SK-N-SH treated with all-trans-retinoic acid at 6 μM for 48 hours (cell line): ENCODE data around the gene RHBDL1.

Experiments
- ATAC-seq: fragments of 200-7000 bp; cut with Tn5 transposase; 3 replicates; pipeline ENCODE4 v1.9.1; 2020; ENCODE audit warnings: mild to moderate bottlenecking, moderate library complexity
- ARNTL ChIP-seq: fragments of 450-650 bp; formaldehyde crosslinking; IDR thresholded peaks from 2 replicates; pipeline ENCODE4 v1.5.0; 2020; ENCODE audit warnings: low read depth, mild to moderate bottlenecking, moderate library complexity, borderline replicate concordance
- BACH2 ChIP-seq: fragments of 250-450 bp; sonication (Bioruptor Pico); IDR thresholded peaks from 2 replicates; pipeline ENCODE4 v1.9.0; 2021; ENCODE audit warnings: mild to moderate bottlenecking, borderline replicate concordance
- CSDC2 ChIP-seq: fragments of 250-450 bp; sonication (Bioruptor Pico); IDR thresholded peaks from 2 replicates; pipeline ENCODE4 v1.5.0; 2020; ENCODE audit warnings: mild to moderate bottlenecking, moderate library complexity
- GLIS3 ChIP-seq: fragments of 250-450 bp; sonication (Bioruptor Pico); IDR thresholded peaks from 2 replicates; pipeline ENCODE4 v1.5.0; 2020; ENCODE audit warnings: mild to moderate bottlenecking, moderate library complexity
- ISL1 ChIP-seq: fragments of 250-450 bp; sonication (Bioruptor Pico); IDR thresholded peaks from 2 replicates; pipeline ENCODE4 v2.1.2; 2022; ENCODE audit warnings: mild to moderate bottlenecking, moderate library complexity
- OSR1 ChIP-seq: fragments of 250-450 bp; sonication (Bioruptor Pico); IDR thresholded peaks from 2 replicates; pipeline ENCODE4 v1.8.0; 2022; ENCODE audit warnings: moderate library complexity, mild to moderate bottlenecking, inconsistent platforms
- PPARA ChIP-seq: fragments of 250-450 bp; sonication (Bioruptor Pico); IDR thresholded peaks from 2 replicates; pipeline ENCODE4 v1.5.0; 2020; ENCODE audit warnings: mild to moderate bottlenecking, borderline replicate concordance
- RARB ChIP-seq: fragments of 250-450 bp; sonication (Bioruptor Pico); IDR thresholded peaks from 2 replicates; pipeline ENCODE4 v1.8.0; 2021; ENCODE audit warnings: mild to moderate bottlenecking, moderate library complexity
- SNAI2 ChIP-seq: fragments of 250-450 bp; sonication (Bioruptor Pico); IDR thresholded peaks from 2 replicates; pipeline ENCODE4 v1.5.0; 2020; ENCODE audit warnings: mild to moderate bottlenecking, moderate library complexity
- TCF4 ChIP-seq: fragments of 250-450 bp; sonication (Bioruptor Pico); IDR thresholded peaks from 2 replicates; pipeline ENCODE4 v1.8.0; 2021; ENCODE audit warnings: mild to moderate bottlenecking, moderate library complexity, borderline replicate concordance
- TOX ChIP-seq: fragments of 250-450 bp; sonication (Bioruptor Pico); IDR thresholded peaks from 2 replicates; pipeline ENCODE4 v1.8.0; 2021; ENCODE audit warnings: mild to moderate bottlenecking, moderate library complexity, borderline replicate concordance
- ZFP3 ChIP-seq: fragments of 250-450 bp; sonication (Bioruptor Pico); IDR thresholded peaks from 2 replicates; pipeline ENCODE4 v1.5.0; 2020; ENCODE audit warnings: mild to moderate bottlenecking, moderate library complexity
- ZFP30 ChIP-seq: fragments of 450-650 bp; formaldehyde crosslinking; IDR thresholded peaks from 2 replicates; pipeline ENCODE4 v1.5.0; 2022; ENCODE audit warnings: mild to moderate bottlenecking, moderate library complexity
- ZNF565 ChIP-seq: fragments of 450-650 bp; formaldehyde crosslinking; conservative IDR thresholded peaks from 2 replicates; pipeline ENCODE4 v1.5.0; 2020; ENCODE audit warnings: low read depth, mild to moderate bottlenecking, moderate library complexity
- ZNF70 ChIP-seq: fragments of 450-650 bp; formaldehyde crosslinking; IDR thresholded peaks from 2 replicates; pipeline ENCODE4 v1.5.0; 2020; ENCODE audit warnings: mild to moderate bottlenecking, moderate library complexity
- ZNF8 ChIP-seq: fragments of 450-650 bp; formaldehyde crosslinking; IDR thresholded peaks from 2 replicates; pipeline ENCODE4 v1.5.0; 2020; ENCODE audit warnings: mild to moderate bottlenecking, moderate library complexity
- TF ChIP-seq, protein P1 (sequence below): fragments of 250-450 bp; sonication (Bioruptor Pico); IDR thresholded peaks from 2 replicates; pipeline ENCODE4 v1.5.1; 2021; ENCODE audit warnings: mild to moderate bottlenecking, moderate library complexity
- TF ChIP-seq, protein P2 (sequence below): fragments of 250-450 bp; sonication (Bioruptor Pico); IDR thresholded peaks from 2 replicates; pipeline ENCODE4 v1.5.0; 2020; ENCODE audit warnings: mild to moderate bottlenecking, moderate library complexity
- TF ChIP-seq, protein P3 (sequence below): fragments of 250-450 bp; sonication (Bioruptor Pico); IDR thresholded peaks from 2 replicates; pipeline ENCODE4 v1.8.0; 2020; ENCODE audit warnings: mild to moderate bottlenecking, moderate library complexity, borderline replicate concordance
- TF ChIP-seq, protein P4 (sequence below): fragments of 250-450 bp; sonication (Bioruptor Pico); IDR thresholded peaks from 2 replicates; pipeline ENCODE4 v1.5.1; 2020; ENCODE audit warnings: low read depth, mild to moderate bottlenecking, moderate library complexity

The RHBDL1 gene

DNA sequence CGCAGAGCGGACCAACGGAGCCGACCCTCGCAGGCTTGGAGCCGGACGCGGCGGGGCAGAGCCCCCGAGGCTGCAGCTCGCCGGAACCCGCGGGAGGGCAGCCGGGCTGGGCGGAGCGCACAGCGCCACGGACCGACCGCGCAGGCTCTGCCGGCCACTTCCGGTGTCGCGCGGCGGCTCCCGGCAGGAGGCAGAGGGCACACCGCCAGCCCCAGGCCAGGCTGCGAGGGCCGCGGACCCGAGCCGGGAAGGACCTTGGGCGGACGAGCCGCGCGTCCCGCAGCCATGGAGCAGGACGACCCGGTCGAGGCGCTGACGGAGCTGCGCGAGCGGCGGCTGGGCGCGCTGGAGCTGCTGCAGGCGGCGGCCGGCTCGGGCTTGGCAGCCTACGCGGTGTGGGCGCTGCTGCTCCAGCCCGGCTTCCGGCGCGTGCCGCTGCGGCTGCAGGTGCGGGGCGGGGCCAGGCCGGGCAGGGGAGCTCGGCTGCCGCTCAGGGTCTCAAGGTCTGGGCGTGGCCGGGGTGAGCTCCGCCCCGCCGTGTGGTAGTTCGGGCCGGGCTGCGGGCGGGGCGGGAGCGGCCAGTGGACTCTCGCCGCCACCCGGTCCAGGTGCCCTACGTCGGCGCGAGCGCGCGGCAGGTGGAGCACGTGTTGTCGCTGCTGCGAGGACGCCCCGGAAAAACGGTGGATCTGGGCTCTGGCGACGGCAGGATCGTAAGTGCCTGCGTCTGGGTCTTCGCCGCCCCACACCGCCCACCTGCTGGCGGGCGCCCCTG lies 45.7 kb downstream of the RHBDL1 start, which contains the start of gene ANTKMT:
Gene ANTKMT (plus strand): TSS at position 157 of the 775 bp plus-strand sequence. CDS start 129 bp downstream, at position 286.
- peak; percentile 66 for ATAC-seq

DNA sequence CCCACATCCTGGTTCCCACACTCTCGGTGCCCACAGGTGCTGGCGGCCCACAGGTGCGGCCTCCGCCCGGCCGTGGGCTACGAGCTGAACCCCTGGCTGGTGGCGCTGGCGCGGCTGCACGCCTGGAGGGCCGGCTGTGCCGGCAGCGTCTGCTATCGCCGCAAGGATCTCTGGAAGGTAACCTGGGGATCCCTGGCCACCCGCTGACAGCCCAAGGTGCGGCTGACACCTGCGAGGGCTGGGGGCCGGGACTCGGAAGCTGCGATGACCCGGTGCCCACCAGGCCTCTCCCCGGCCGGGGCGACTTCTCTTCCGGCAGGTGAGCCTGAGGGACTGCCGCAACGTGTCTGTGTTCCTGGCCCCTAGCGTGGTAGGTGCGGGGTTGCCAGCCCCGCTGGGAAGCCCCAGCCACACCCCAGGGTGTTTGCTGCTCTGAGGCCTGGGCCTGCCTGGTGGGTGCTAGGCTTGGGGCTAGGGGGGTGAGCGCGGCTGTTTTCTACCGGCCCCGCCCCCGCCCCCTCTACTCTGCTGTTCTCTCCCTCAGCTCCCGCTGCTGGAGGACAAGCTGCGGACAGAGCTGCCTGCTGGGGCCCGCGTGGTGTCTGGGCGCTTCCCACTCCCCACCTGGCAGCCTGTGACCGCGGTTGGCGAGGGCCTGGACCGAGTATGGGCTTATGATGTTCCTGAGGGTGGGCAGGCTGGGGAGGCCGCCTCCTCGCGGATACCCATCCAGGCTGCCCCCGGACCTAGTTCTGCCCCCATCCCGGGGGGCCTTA lies 46.5 kb downstream of the RHBDL1 start:
- no peak for ATAC-seq
- TF ChIP-seq OSR1 (no peak), TOX (CRISPR knock-in tag) (no peak), ZFP30 (CRISPR knock-in tag) (no peak), GLIS3 (CRISPR knock-in tag) (no peak), BACH2 (CRISPR knock-in tag) (no peak), ZNF565 (no peak), PPARA (CRISPR knock-in tag) (no peak), CSDC2 (CRISPR knock-in tag) (no peak), ZNF70 (CRISPR knock-in tag) (no peak), SNAI2 (CRISPR knock-in tag) (no peak)
- TF ChIP-seq, protein P1, sequence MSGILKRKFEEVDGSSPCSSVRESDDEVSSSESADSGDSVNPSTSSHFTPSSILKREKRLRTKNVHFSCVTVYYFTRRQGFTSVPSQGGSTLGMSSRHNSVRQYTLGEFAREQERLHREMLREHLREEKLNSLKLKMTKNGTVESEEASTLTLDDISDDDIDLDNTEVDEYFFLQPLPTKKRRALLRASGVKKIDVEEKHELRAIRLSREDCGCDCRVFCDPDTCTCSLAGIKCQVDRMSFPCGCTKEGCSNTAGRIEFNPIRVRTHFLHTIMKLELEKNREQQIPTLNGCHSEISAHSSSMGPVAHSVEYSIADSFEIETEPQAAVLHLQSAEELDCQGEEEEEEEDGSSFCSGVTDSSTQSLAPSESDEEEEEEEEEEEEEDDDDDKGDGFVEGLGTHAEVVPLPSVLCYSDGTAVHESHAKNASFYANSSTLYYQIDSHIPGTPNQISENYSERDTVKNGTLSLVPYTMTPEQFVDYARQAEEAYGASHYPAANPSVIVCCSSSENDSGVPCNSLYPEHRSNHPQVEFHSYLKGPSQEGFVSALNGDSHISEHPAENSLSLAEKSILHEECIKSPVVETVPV = no peak
- TF ChIP-seq, protein P2, sequence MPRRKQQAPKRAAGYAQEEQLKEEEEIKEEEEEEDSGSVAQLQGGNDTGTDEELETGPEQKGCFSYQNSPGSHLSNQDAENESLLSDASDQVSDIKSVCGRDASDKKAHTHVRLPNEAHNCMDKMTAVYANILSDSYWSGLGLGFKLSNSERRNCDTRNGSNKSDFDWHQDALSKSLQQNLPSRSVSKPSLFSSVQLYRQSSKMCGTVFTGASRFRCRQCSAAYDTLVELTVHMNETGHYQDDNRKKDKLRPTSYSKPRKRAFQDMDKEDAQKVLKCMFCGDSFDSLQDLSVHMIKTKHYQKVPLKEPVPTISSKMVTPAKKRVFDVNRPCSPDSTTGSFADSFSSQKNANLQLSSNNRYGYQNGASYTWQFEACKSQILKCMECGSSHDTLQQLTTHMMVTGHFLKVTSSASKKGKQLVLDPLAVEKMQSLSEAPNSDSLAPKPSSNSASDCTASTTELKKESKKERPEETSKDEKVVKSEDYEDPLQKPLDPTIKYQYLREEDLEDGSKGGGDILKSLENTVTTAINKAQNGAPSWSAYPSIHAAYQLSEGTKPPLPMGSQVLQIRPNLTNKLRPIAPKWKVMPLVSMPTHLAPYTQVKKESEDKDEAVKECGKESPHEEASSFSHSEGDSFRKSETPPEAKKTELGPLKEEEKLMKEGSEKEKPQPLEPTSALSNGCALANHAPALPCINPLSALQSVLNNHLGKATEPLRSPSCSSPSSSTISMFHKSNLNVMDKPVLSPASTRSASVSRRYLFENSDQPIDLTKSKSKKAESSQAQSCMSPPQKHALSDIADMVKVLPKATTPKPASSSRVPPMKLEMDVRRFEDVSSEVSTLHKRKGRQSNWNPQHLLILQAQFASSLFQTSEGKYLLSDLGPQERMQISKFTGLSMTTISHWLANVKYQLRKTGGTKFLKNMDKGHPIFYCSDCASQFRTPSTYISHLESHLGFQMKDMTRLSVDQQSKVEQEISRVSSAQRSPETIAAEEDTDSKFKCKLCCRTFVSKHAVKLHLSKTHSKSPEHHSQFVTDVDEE (CRISPR knock-in tag) = no peak
- TF ChIP-seq, protein P3, sequence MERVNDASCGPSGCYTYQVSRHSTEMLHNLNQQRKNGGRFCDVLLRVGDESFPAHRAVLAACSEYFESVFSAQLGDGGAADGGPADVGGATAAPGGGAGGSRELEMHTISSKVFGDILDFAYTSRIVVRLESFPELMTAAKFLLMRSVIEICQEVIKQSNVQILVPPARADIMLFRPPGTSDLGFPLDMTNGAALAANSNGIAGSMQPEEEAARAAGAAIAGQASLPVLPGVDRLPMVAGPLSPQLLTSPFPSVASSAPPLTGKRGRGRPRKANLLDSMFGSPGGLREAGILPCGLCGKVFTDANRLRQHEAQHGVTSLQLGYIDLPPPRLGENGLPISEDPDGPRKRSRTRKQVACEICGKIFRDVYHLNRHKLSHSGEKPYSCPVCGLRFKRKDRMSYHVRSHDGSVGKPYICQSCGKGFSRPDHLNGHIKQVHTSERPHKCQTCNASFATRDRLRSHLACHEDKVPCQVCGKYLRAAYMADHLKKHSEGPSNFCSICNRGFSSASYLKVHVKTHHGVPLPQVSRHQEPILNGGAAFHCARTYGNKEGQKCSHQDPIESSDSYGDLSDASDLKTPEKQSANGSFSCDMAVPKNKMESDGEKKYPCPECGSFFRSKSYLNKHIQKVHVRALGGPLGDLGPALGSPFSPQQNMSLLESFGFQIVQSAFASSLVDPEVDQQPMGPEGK (CRISPR knock-in tag) = no peak

More for the DNA sequence above, 45.7 kb downstream of the RHBDL1 start, which contains the start of gene ANTKMT:
- 0 out of 2 replicates have a peak, but pooled peaks have one; percentile 48 for TF ChIP-seq GLIS3 (CRISPR knock-in tag)
- 0 out of 2 replicates have a peak, but pooled peaks have one; percentile 48 for TF ChIP-seq ZFP3 (CRISPR knock-in tag)
- no peak for TF ChIP-seq ARNTL (CRISPR knock-in tag)
- TF ChIP-seq, protein P2 (CRISPR knock-in tag) = 0 out of 2 replicates have a peak, but pooled peaks have one; percentile 23

DNA sequence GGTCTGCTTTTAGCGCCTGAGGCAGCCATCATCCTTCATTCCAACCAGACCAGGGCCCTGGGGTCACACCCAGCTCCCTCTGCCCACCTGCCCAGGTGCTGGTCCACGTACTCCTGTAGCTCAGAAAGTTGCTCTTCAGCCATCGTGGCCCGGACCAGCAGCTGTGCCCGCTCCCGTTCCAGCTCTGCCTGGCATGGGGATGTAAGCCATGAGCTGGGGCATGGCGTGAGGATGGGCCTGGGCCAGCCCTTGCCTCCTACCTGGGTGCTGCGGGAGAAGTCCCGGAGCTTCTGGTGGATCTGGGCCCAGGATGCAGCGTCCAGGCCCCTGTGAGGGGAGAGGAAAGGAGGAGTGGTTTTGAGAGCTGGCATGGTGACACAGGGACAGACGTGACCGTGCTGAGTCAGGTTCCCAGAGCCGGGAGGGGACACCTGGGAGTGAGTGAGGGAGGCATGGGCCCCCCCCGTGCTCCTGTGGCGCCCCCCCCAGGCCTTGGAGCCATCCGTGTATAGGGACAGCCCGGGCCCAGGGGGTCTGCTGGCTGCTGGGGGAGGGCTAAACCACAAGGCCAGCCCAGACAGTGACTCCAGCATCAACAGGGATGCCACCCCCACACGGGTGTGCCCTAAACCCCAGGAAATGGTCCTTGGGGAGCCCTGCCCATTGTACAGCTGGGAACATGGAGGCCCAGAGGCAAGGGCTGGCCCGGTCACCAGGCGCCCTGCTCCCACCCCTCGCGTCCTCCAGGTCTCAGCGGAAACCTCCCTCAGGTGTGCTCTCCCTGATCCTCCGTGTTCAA lies 47.6 kb downstream of the RHBDL1 start:
- ATAC-seq = no peak
- TF ChIP-seq ARNTL (CRISPR knock-in tag) (no peak), SNAI2 (CRISPR knock-in tag) (no peak), BACH2 (CRISPR knock-in tag) (no peak), ZFP30 (CRISPR knock-in tag) (no peak), ZFP3 (CRISPR knock-in tag) (no peak), ISL1 (CRISPR knock-in tag) (no peak), ZNF8 (CRISPR knock-in tag) (no peak), TCF4 (CRISPR knock-in tag) (no peak), PPARA (CRISPR knock-in tag) (no peak), RARB (no peak), ZNF70 (CRISPR knock-in tag) (no peak)
- TF ChIP-seq, protein P1 = no peak
- TF ChIP-seq, protein P4, sequence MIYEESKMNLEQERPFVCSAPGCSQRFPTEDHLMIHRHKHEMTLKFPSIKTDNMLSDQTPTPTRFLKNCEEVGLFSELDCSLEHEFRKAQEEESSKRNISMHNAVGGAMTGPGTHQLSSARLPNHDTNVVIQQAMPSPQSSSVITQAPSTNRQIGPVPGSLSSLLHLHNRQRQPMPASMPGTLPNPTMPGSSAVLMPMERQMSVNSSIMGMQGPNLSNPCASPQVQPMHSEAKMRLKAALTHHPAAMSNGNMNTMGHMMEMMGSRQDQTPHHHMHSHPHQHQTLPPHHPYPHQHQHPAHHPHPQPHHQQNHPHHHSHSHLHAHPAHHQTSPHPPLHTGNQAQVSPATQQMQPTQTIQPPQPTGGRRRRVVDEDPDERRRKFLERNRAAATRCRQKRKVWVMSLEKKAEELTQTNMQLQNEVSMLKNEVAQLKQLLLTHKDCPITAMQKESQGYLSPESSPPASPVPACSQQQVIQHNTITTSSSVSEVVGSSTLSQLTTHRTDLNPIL (CRISPR knock-in tag) = no peak
